Measurements from ENCODE around the gene C16orf92. TPM values are rescaled to one million over a fixed set of nuclear protein-coding genes. Genes with fewer than 3 reads are reported as not detected.
"Not testable (repeated sequence)": the region's sequence is repeated elsewhere in the genome, so short reads cannot be mapped to it uniquely, and the experiment has no call there.

C16orf92 gene
- total RNA-seq, 1 experiment from 2014 or later = not detected

DNA sequence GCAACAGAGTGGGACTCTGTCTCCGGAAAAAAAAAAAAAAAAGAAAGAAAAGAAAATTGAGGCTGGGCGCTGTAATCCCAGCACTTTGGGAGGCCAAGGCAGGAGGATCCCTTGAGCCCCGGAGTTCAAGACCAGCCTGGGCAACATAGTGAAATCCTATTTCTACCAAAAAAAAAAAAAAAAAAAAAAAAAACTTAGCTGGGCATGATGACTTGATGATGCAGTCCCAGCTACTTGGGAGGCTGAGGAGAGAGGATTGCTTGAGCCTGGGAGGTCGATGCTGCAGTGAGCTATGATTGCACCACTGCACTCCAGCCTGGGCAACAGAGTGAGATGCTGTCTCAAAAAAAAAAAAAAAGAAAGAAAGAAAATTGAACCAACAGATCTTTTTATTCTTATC, 5.1 kb upstream of the C16orf92 start:
- H3K27ac ChIP-seq (ENCODE audit: low read length); DNase-seq (ENCODE audit: low read depth, low spot score); BruUV-seq (replicated peaks); H3K9me3 ChIP-seq (ENCODE audit: control insufficient read depth, insufficient read depth, low read depth, low read length); intact Hi-C loops (cut with micrococcal nuclease; ENCODE audit: unreplicated experiment); H3K4me1 ChIP-seq (ENCODE audit: control insufficient read depth, insufficient read depth, low read length); ATAC-seq; H3K36me3 ChIP-seq (ENCODE audit: control insufficient read depth, insufficient read depth, low read length); in situ Hi-C loops (cut with HindIII; ENCODE audit: low pct_unique_long_range_greater_than_20kb, low sequenced_read_pairs); H3K4me3 ChIP-seq (ENCODE audit: low read depth in 2 of 2, low read length in 2 of 2); H3K27me3 ChIP-seq (ENCODE audit: control insufficient read depth, insufficient read depth, low read length): not testable (repeated sequence)
- ChIA-PET POLR2A (interaction anchor here (0.6 kb wide), 2 partner anchors 9 to 26 kb away, joined by 6 to 9 read pairs; no protein-coding TSS in a partner anchor), CTCF (interaction anchor here (0.6 to 0.7 kb wide), 3 partner anchors 12 to 267 kb away, joined by 5 to 7 read pairs (median 6); no protein-coding TSS in a partner anchor)

- DNase-seq (ENCODE audit: low read depth, low spot score) (no peak), ATAC-seq (no peak)
- H3K9me3 ChIP-seq (ENCODE audit: control insufficient read depth, insufficient read depth, low read depth, low read length) = no peaks in the 10 kb centered on the region
- ChIA-PET CTCF (interaction anchor here (0.6 kb wide), 2 partner anchors 43 to 116 kb away, joined by 3 read pairs; no protein-coding TSS in a partner anchor), POLR2A (interaction anchor here (0.6 kb wide), 2 partner anchors 9 to 47 kb away, joined by 3 to 8 read pairs; no protein-coding TSS in a partner anchor)
- no peaks in the 10 kb centered on the region for H3K4me1 ChIP-seq (ENCODE audit: control insufficient read depth, insufficient read depth, low read length)
- intact Hi-C loops (cut with micrococcal nuclease; ENCODE audit: unreplicated experiment) = no loop called here
- H3K36me3 ChIP-seq (ENCODE audit: control insufficient read depth, insufficient read depth, low read length) = no peaks in the 10 kb centered on the region
- no TSS peak for BruUV-seq (replicated peaks)
- H3K4me3 ChIP-seq (ENCODE audit: low read depth in 2 of 2, low read length in 2 of 2) = no peak overlapping the region
- no peak for TF ChIP-seq POLR2AphosphoS5 (IDR thresholded peaks at IDR 0.05; ENCODE audit: low read depth, low read length)
- TF ChIP-seq REST (IDR thresholded peaks at IDR 0.05; ENCODE audit: insufficient read depth in 1 of 2, low read depth in 2 of 2, low read length in 1 of 2) = no peak
- TF ChIP-seq, protein P1, sequence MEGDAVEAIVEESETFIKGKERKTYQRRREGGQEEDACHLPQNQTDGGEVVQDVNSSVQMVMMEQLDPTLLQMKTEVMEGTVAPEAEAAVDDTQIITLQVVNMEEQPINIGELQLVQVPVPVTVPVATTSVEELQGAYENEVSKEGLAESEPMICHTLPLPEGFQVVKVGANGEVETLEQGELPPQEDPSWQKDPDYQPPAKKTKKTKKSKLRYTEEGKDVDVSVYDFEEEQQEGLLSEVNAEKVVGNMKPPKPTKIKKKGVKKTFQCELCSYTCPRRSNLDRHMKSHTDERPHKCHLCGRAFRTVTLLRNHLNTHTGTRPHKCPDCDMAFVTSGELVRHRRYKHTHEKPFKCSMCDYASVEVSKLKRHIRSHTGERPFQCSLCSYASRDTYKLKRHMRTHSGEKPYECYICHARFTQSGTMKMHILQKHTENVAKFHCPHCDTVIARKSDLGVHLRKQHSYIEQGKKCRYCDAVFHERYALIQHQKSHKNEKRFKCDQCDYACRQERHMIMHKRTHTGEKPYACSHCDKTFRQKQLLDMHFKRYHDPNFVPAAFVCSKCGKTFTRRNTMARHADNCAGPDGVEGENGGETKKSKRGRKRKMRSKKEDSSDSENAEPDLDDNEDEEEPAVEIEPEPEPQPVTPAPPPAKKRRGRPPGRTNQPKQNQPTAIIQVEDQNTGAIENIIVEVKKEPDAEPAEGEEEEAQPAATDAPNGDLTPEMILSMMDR (IDR thresholded peaks at IDR 0.05) = no peak
- H3K27me3 ChIP-seq (ENCODE audit: control insufficient read depth, insufficient read depth, low read length) = no peaks in the 10 kb centered on the region
- no peak overlapping the region for H3K27ac ChIP-seq (ENCODE audit: low read length)
- in situ Hi-C loops (cut with HindIII; ENCODE audit: low pct_unique_long_range_greater_than_20kb, low sequenced_read_pairs) = no loop called here
These were observed 4.3 kb upstream of the C16orf92 start for GRCh38 chr16:30018731-30019158.

GRCh38 chr16:30023586-30023985, 588 bp downstream of the C16orf92 start:
- H3K9me3 ChIP-seq (ENCODE audit: control insufficient read depth, insufficient read depth, low read depth, low read length) = no peaks in the 10 kb centered on the region
- TF ChIP-seq POLR2AphosphoS5 (IDR thresholded peaks at IDR 0.05; ENCODE audit: low read depth, low read length) (no peak), TCF7L2 (IDR thresholded peaks at IDR 0.05; ENCODE audit: low read depth, low read length) (no peak), SIN3A (IDR thresholded peaks at IDR 0.05; ENCODE audit: borderline replicate concordance, insufficient read depth, low read depth, low read length) (no peak), REST (IDR thresholded peaks at IDR 0.05; ENCODE audit: insufficient read depth in 1 of 2, low read depth in 2 of 2, low read length in 1 of 2) (no peak)
- TF ChIP-seq, protein P1 (IDR thresholded peaks at IDR 0.05) = no peak
- DNase-seq (ENCODE audit: low read depth, low spot score) = no peak
- no peak overlapping the region for H3K27ac ChIP-seq (ENCODE audit: low read length)
- ChIA-PET CTCF (no interaction called here), POLR2A (interaction anchor here (0.5 kb wide), 1 partner anchor 578 kb away, joined by 4 read pairs; no protein-coding TSS in a partner anchor)
- H3K36me3 ChIP-seq (ENCODE audit: control insufficient read depth, insufficient read depth, low read length) = no peaks in the 10 kb centered on the region
- intact Hi-C loops (cut with micrococcal nuclease; ENCODE audit: unreplicated experiment) (loop anchor here (10.0 kb wide), 1 partner anchor 109 kb away; no protein-coding TSS in a partner anchor), in situ Hi-C loops (cut with HindIII; ENCODE audit: low pct_unique_long_range_greater_than_20kb, low sequenced_read_pairs) (no loop called here)
- no peak overlapping the region for H3K4me3 ChIP-seq (ENCODE audit: low read depth in 2 of 2, low read length in 2 of 2)
- H3K27me3 ChIP-seq (ENCODE audit: control insufficient read depth, insufficient read depth, low read length) = no peaks in the 10 kb centered on the region
- no TSS peak for BruUV-seq (replicated peaks)
- ATAC-seq = no peak
- no peaks in the 10 kb centered on the region for H3K4me1 ChIP-seq (ENCODE audit: control insufficient read depth, insufficient read depth, low read length)
